ENCODE results near the gene CCNY.
A peak's percentile ranks its signal among the peaks of the same experiment; 100 is the strongest.

CCNY gene

GRCh38 chr10:35546824-35547225, 210.5 kb downstream of the CCNY start:
- TF ChIP-seq CTCF (IDR thresholded peaks at IDR 0.05) (peak; percentile 33; the same call in 1 of the 2 replicates), ZFX (IDR thresholded peaks at IDR 0.05; ENCODE audit: borderline replicate concordance) (no peak)
- peak overlapping the region; percentile 48 for H3K27ac ChIP-seq

GRCh38 chr10:35552650-35553342, 216.5 kb downstream of the CCNY start:
- TF ChIP-seq CTCF (IDR thresholded peaks at IDR 0.05): no peak
- TF ChIP-seq ZFX (IDR thresholded peaks at IDR 0.05; ENCODE audit: borderline replicate concordance): no peak
- no peak overlapping the region for H3K27ac ChIP-seq

- H3K27ac ChIP-seq: no peak overlapping the region
Measured at GRCh38 chr10:35554036-35554435, 217.7 kb downstream of the CCNY start.

DNA sequence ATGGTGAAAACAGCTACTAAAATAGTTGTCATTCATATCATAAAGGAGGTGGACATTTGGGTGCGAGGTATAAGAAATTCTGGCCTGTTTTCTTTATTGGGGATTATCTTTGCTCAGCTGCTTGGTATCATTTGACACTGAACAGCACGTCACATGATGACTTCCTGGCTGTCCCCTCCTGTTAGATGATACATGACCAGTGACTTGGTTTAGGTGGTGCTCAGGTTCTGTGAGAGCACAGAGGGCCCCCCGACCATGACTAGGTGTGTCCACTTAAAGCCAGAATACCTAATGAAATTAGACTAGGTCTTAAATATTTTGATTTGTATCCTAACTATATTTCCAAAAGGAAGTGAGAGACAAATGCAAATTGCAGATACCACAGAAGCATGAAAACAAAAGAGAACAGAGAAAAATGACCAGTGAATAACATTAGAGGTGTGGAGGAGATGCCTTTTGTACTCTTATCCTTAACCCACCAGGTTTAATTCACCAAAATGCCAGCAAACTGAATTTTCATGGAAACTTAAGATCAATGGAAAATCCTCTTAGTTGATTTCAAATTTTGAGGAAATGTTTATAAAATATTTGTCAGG, 218.2 kb downstream of the CCNY start:
- no peak for TF ChIP-seq ZFX (IDR thresholded peaks at IDR 0.05; ENCODE audit: borderline replicate concordance)
- TF ChIP-seq CTCF (IDR thresholded peaks at IDR 0.05): no peak
- H3K27ac ChIP-seq: no peak overlapping the region

More at GRCh38 chr10:35554036-35554435, 217.7 kb downstream of the CCNY start:
- TF ChIP-seq CTCF (IDR thresholded peaks at IDR 0.05) (no peak), ZFX (IDR thresholded peaks at IDR 0.05; ENCODE audit: borderline replicate concordance) (no peak)

DNA sequence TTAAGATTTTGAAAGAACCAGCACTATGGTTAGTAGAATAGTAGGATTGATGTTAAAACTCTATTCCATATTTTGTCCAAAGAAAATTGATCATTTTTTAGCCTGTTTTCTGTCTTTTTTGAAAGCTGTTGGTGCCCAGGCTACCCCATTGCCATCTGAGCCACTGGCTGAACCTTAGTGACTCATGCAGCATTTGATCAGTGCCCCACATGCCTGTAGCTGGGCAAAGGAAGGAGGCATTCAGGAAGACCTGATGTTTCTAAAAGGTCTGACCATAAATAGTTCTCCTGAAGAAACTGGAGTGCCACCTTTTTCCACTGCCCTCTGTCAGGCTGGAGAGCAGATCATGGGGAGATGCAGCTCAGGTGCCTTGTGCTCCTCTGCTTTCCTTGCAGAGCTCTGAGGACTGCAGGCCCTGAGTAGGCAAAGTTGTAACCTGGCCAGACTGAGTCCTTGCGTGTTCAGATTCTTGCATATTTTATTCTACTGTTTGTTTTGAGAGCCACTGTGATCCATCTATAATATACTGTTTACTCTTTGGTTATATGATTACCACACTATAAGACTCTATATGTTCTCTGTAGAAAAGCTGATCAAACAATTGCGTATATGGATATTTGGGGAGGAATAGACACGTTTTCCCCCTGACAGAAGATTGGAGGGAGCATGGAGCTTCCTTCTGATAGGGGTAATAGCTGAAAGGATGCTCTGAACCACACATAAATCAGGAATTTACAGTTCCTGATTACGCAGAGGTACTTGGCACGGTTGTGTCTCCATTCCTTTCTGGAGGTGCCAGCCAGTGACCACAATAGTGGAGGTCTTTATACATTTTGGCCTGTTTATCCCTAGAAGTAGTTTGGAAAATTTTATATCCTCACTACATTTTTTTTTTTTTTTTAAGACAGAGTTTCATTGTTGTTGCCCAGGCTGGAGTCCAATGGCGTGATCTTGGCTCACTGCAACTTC, 219.9 kb downstream of the CCNY start:
- H3K27ac ChIP-seq: no peak overlapping the region
- no peak for TF ChIP-seq ZFX (IDR thresholded peaks at IDR 0.05; ENCODE audit: borderline replicate concordance)
- TF ChIP-seq CTCF (IDR thresholded peaks at IDR 0.05): no peak

DNA sequence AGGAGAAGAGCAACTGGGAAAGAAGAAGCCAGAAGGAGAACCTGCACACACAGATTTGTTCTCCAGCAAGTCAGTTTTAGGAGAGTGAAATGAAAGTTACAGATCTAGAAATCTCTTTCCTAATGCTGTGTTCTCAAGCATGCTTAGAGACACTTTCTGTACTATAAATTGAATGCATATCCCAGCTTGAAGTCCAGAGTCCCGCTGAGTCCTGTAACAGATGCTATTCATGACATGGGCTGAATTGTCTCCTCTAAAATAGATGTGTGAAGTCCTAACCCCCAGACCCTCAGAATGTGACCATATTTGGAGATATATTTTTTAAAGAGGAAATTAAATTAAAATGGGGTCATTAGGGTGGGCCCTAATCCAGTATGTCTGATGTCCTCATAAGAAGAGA, 222.0 kb downstream of the CCNY start:
- H3K27ac ChIP-seq: no peak overlapping the region
- TF ChIP-seq ZFX (IDR thresholded peaks at IDR 0.05; ENCODE audit: borderline replicate concordance): no peak
- no peak for TF ChIP-seq CTCF (IDR thresholded peaks at IDR 0.05)
